Fibroblast of lung (primary cell): ENCODE results near the gene ERCC8.

Source experiments
- EZH2 ChIP-seq: IDR thresholded peaks from 2 replicates; pipeline ENCODE4 v1.5.1; 2012; ENCODE audit warnings: low read length, control low read depth, mild to moderate bottlenecking; ENCODE audit errors: missing control alignments
- TF ChIP-seq, protein P1 (sequence below), 2 donors: IDR thresholded peaks in 1 of 2; conservative IDR thresholded peaks in 1 of 2; 1 replicate in 1 of 2; 2 replicates in 1 of 2; pipeline ENCODE4 v1.5.1; 2011 to 2012; ENCODE audit warnings: low read length in 2 of 2, control low read depth in 1 of 2, inconsistent platforms in 1 of 2, low read depth in 1 of 2, mild to moderate bottlenecking in 1 of 2

DNA sequence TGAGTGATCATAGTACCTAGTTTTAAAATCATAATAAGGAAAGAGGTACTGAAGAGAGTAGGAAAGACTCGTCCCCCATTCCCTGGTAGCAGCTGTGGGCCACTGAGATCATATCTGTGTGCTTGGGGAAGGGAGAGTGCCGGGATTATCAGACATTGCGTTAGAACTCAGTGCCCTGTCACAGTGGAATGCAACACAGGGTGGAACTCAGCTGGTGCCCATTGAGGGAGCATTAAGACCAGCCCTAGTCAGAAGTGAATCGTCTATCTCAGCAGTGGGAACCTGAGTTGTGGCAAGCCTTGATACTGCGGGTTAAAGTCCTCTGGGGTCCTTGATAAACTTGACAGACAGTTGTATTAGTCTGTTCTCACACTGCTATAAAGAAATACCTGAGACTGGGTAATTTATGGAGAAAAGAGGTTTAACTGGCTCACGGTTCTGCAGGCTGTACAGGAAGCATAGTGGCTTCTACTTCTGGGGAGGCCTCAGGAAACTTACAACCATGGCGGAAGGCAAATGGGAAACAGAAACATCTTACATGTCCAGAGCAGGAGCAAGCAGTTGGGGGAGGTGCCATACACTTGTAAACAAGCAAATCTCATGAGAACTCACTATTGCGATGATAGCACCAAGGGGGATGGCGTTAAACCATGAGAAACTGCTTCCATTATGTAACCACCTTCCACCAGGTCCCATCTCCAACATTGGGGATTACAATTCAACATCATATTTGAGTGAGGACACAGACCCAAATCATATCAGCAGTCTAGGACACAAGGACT, 33.3 kb upstream of the ERCC8 start:
- TF ChIP-seq, protein P1, sequence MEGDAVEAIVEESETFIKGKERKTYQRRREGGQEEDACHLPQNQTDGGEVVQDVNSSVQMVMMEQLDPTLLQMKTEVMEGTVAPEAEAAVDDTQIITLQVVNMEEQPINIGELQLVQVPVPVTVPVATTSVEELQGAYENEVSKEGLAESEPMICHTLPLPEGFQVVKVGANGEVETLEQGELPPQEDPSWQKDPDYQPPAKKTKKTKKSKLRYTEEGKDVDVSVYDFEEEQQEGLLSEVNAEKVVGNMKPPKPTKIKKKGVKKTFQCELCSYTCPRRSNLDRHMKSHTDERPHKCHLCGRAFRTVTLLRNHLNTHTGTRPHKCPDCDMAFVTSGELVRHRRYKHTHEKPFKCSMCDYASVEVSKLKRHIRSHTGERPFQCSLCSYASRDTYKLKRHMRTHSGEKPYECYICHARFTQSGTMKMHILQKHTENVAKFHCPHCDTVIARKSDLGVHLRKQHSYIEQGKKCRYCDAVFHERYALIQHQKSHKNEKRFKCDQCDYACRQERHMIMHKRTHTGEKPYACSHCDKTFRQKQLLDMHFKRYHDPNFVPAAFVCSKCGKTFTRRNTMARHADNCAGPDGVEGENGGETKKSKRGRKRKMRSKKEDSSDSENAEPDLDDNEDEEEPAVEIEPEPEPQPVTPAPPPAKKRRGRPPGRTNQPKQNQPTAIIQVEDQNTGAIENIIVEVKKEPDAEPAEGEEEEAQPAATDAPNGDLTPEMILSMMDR (conservative IDR thresholded peaks at IDR 0.05 in 1 of 2, IDR thresholded peaks at IDR 0.05 in 1 of 2; ENCODE audit: low read depth in 1 of 2, low read length in 2 of 2), result no peak
- TF ChIP-seq EZH2, result no peak
